ENCODE data around the gene PRKAG2.

The PRKAG2 gene

GRCh38 chr7:151885202-151885580 is 8.3 kb upstream of the PRKAG2 start:
- no peak overlapping the region for H3K27ac ChIP-seq
- H3K36me3 ChIP-seq (replicated peaks) = no peaks in the 10 kb centered on the region
- DNase-seq = no peak
- H3K27me3 ChIP-seq (replicated peaks) = peaks cover 18% of the 10 kb centered on the region
- H3K4me3 ChIP-seq (ENCODE audit: low read depth, low read length) = no peak overlapping the region
- TF ChIP-seq, protein P1, sequence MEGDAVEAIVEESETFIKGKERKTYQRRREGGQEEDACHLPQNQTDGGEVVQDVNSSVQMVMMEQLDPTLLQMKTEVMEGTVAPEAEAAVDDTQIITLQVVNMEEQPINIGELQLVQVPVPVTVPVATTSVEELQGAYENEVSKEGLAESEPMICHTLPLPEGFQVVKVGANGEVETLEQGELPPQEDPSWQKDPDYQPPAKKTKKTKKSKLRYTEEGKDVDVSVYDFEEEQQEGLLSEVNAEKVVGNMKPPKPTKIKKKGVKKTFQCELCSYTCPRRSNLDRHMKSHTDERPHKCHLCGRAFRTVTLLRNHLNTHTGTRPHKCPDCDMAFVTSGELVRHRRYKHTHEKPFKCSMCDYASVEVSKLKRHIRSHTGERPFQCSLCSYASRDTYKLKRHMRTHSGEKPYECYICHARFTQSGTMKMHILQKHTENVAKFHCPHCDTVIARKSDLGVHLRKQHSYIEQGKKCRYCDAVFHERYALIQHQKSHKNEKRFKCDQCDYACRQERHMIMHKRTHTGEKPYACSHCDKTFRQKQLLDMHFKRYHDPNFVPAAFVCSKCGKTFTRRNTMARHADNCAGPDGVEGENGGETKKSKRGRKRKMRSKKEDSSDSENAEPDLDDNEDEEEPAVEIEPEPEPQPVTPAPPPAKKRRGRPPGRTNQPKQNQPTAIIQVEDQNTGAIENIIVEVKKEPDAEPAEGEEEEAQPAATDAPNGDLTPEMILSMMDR (IDR thresholded peaks at IDR 0.05; ENCODE audit: low read depth, low read length, missing control alignments) = no peak
- in situ Hi-C loops (cut with HindIII; ENCODE audit: low pct_ligation_motif_present, low sequenced_read_pairs) = no loop called here

DNA sequence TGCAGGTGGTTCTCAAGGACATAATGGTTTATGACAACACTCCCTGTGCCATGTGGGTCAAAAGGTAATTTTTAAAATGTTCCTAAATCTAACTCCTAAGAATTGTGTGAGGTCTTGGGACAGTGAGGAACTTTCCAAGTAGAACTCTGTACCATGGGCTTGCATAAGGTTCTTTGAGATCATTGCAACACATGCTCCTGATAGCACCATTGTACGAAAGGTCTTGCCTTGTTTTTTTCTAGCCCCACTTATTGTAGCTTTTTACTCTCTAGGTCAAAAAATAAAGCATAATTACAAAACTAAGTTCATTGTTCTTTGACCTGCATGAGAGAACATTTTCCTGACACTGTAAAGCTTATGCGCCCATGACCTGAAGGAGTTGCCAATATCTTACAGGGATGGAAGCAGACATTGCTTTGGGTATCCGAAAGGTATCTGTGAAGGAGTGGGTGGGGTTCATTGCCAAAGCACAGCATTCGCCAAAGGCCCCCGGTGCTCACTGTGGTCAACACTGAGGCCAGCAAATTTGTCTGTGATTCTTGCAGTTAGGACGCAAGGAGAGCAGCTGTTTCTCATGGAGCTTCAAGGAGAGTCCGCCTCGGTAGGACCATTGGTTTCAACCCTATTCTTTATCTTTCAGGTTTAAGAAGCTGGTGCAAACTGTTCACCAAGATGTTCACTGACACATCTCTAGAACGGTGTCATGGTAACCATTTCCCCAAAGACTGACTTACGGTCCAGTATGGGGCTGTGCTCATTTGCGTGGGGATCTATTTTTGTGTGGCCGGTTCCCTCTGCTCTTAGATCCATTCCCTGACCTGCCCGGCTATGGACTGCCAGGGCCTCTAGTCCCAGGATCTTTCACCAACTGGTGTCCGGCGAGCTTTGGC is 7.6 kb upstream of the PRKAG2 start:
- DNase-seq = no peak
- Histone ChIP-seq H3K27ac (no peak overlapping the region), H3K27me3 (replicated peaks) (peaks cover 18% of the 10 kb centered on the region), H3K4me3 (ENCODE audit: low read depth, low read length) (no peak overlapping the region), H3K36me3 (replicated peaks) (no peaks in the 10 kb centered on the region)
- TF ChIP-seq, protein P1 (IDR thresholded peaks at IDR 0.05; ENCODE audit: low read depth, low read length, missing control alignments) = no peak
- in situ Hi-C loops (cut with HindIII; ENCODE audit: low pct_ligation_motif_present, low sequenced_read_pairs) = no loop called here

- H3K27me3 ChIP-seq (replicated peaks) = peaks cover 18% of the 10 kb centered on the region
- H3K36me3 ChIP-seq (replicated peaks) = no peaks in the 10 kb centered on the region
- no peak for DNase-seq
- in situ Hi-C loops (cut with HindIII; ENCODE audit: low pct_ligation_motif_present, low sequenced_read_pairs) = no loop called here
- H3K4me3 ChIP-seq (ENCODE audit: low read depth, low read length) = no peak overlapping the region
- TF ChIP-seq, protein P1 (IDR thresholded peaks at IDR 0.05; ENCODE audit: low read depth, low read length, missing control alignments) = no peak
- H3K27ac ChIP-seq = no peak overlapping the region
Observed at GRCh38 chr7:151883857-151884256, 6.9 kb upstream of the PRKAG2 start.

GRCh38 chr7:151882734-151883133 is 5.8 kb upstream of the PRKAG2 start:
- in situ Hi-C loops (cut with HindIII; ENCODE audit: low pct_ligation_motif_present, low sequenced_read_pairs) = no loop called here
- TF ChIP-seq, protein P1 (IDR thresholded peaks at IDR 0.05; ENCODE audit: low read depth, low read length, missing control alignments) = no peak
- no peaks in the 10 kb centered on the region for H3K36me3 ChIP-seq (replicated peaks)
- no peak overlapping the region for H3K27ac ChIP-seq
- H3K4me3 ChIP-seq (ENCODE audit: low read depth, low read length) = no peak overlapping the region
- H3K27me3 ChIP-seq (replicated peaks) = peaks cover 27% of the 10 kb centered on the region
- DNase-seq = no peak

DNA sequence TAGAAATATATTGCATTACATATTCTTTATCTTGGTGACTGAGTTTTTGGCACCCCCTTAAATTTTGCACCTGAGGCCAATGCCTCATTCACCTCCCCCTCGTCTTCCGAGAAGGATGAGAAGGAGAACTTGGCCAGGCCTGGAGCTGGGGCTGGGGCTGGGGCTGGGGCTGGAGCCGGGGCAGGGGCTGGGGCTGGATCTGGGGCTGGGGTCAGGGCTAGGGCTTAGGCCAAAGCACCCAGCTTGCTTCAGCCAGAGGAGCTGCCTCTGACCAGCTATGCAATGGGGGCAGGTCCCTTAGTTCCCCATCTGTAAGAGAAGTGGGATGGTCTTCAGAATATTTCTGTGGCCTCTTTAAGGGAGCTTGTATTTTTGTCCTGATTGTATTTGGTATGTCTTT is 3.8 kb upstream of the PRKAG2 start:
- Histone ChIP-seq H3K27me3 (replicated peaks) (peaks cover 25% of the 10 kb centered on the region), H3K27ac (no peak overlapping the region), H3K36me3 (replicated peaks) (no peaks in the 10 kb centered on the region), H3K4me3 (ENCODE audit: low read depth, low read length) (no peak overlapping the region)
- TF ChIP-seq, protein P1 (IDR thresholded peaks at IDR 0.05; ENCODE audit: low read depth, low read length, missing control alignments) = no peak
- no peak for DNase-seq
- in situ Hi-C loops (cut with HindIII; ENCODE audit: low pct_ligation_motif_present, low sequenced_read_pairs) = no loop called here

Measured in brain microvascular endothelial cell (primary cell).